Dedifferentiated amniotic fluid mesenchymal stem cell (primary cell): ENCODE measurements around the gene ATP8A2.
"Not testable (repeated sequence)": the region's sequence is repeated elsewhere in the genome, so short reads cannot be mapped to it uniquely, and the experiment has no call there.

Source experiments
- DNase-seq: peaks from one replicate; pipeline ENCODE4 v3.0.0-alpha.2; 2016; ENCODE audit errors: extremely low spot score

ATP8A2 gene

GRCh38 chr13:26038931-26039475 lies 667.2 kb downstream of the ATP8A2 start:
- DNase-seq, result no peak

- DNase-seq, result no peak
These were observed 669.7 kb downstream of the ATP8A2 start for GRCh38 chr13:26041444-26041843.

GRCh38 chr13:26042785-26043184 lies 671.0 kb downstream of the ATP8A2 start:
- DNase-seq, result no peak

GRCh38 chr13:26045142-26045541 lies 673.4 kb downstream of the ATP8A2 start:
- DNase-seq, result no peak

GRCh38 chr13:26046639-26047038 lies 674.9 kb downstream of the ATP8A2 start:
- DNase-seq, result no peak

GRCh38 chr13:26047040-26047439 lies 675.3 kb downstream of the ATP8A2 start:
- DNase-seq, result no peak

GRCh38 chr13:26048741-26049140 lies 677.0 kb downstream of the ATP8A2 start:
- no peak for DNase-seq

GRCh38 chr13:26050568-26051230 lies 678.9 kb downstream of the ATP8A2 start:
- no peak for DNase-seq

GRCh38 chr13:26051231-26051656 lies 679.5 kb downstream of the ATP8A2 start:
- DNase-seq, result no peak

GRCh38 chr13:26051657-26052311 lies 680.0 kb downstream of the ATP8A2 start, which contains the start of gene SHISA2:
SHISA2 (minus strand) TSS chr13:26052016; CDS start chr13:26050975, 1,041 bp downstream.
- DNase-seq, result peak; percentile 43

GRCh38 chr13:26052337-26052736 lies 680.6 kb downstream of the ATP8A2 start:
- DNase-seq, result no peak

GRCh38 chr13:26053418-26053980 lies 681.7 kb downstream of the ATP8A2 start:
- DNase-seq, result no peak

- no peak for DNase-seq
These were observed 683.1 kb downstream of the ATP8A2 start for GRCh38 chr13:26054896-26055295.

GRCh38 chr13:26058704-26059103 lies 686.9 kb downstream of the ATP8A2 start:
- DNase-seq, result no peak

GRCh38 chr13:26060357-26060756 lies 688.6 kb downstream of the ATP8A2 start:
- DNase-seq, result no peak

- DNase-seq, result no peak
These were observed 689.5 kb downstream of the ATP8A2 start for GRCh38 chr13:26061256-26061655.

GRCh38 chr13:26061947-26062346 lies 690.2 kb downstream of the ATP8A2 start:
- peak; percentile 82 for DNase-seq

GRCh38 chr13:26062853-26063444 lies 691.2 kb downstream of the ATP8A2 start:
- peak; percentile 78 for DNase-seq

GRCh38 chr13:26066492-26066891 lies 694.7 kb downstream of the ATP8A2 start:
- DNase-seq, result not testable (repeated sequence)

GRCh38 chr13:26067601-26068000 lies 695.8 kb downstream of the ATP8A2 start:
- DNase-seq, result no peak

GRCh38 chr13:26068372-26068771 lies 696.6 kb downstream of the ATP8A2 start:
- not testable (repeated sequence) for DNase-seq

- DNase-seq, result not testable (repeated sequence)
These were observed 697.9 kb downstream of the ATP8A2 start for GRCh38 chr13:26069642-26070041.
